Ovary (tissue), 10 donors: ENCODE measurements around the gene HUWE1. TPM values are rescaled to one million over a fixed set of nuclear protein-coding genes. Genes with fewer than 3 reads are reported as not detected.
A peak's percentile ranks its signal among the peaks of the same experiment; 100 is the strongest.

ENCODE experiments used
- DNase-seq, 5 donors: peaks; one replicate each; pipeline ENCODE4 v3.0.0-alpha.2; 2019 to 2020
- H3K27ac ChIP-seq, 2 donors: fragments of 200-600 bp; one replicate each; pipeline versions ENCODE4 v1.5.1 to v1.8.0; 2019 to 2022
- H3K27me3 ChIP-seq: fragments of 200-600 bp; one replicate; pipeline ENCODE4 v1.8.0; 2022
- H3K36me3 ChIP-seq: fragments of 200-600 bp; sonication (generic); one replicate; pipeline ENCODE4 v1.5.1; 2019
- H3K4me1 ChIP-seq: one replicate; pipeline ENCODE4 v1.8.1; 2013; ENCODE audit warnings: mild to moderate bottlenecking, moderate library complexity; ENCODE audit not compliant: insufficient read depth
- H3K4me3 ChIP-seq: fragments of 200-600 bp; sonication (generic); one replicate; pipeline ENCODE4 v1.5.1; 2017
- H3K9me3 ChIP-seq, 2 donors: fragments of 200-600 bp in 1 of 2; sonication (generic) in 1 of 2; one replicate each; pipeline versions ENCODE4 v1.5.1 to v1.8.1; 2013 to 2019; ENCODE audit warnings: mild to moderate bottlenecking in 1 of 2, moderate library complexity in 1 of 2
- EP300 ChIP-seq: sonication (generic); formaldehyde crosslinking; IDR thresholded peaks from one replicate; pipeline ENCODE4 v1.6.1; 2017; ENCODE audit warnings: antibody characterized with exemption
- POLR2A ChIP-seq: fragments of 450-650 bp; IDR thresholded peaks from one replicate; pipeline ENCODE4 v1.6.1; 2017; ENCODE audit warnings: antibody characterized with exemption, mild to moderate bottlenecking, moderate library complexity
- WGBS, 3 donors: extraction: QIAGEN DNeasy Blood & Tissue Kit in 1 of 3; methylation state at CpG; one replicate each; pipeline versions ENCODE4 v1.1.5 to v1.1.7; 2013 to 2017; 5-methylcytosine and 5-hydroxymethylcytosine counted together
- intact Hi-C, 4 donors: fragments of 100-400 bp; cut with DNase I; formaldehyde crosslinking; loops; one replicate each; pipeline versions ENCODE4 v1.11.0 to v1.15.1; 2022 to 2023
- long read RNA-seq, 3 donors: library from polyadenylated mRNA in 2 of 3; unstranded in 2 of 3; transcript quantifications; one replicate each; pipeline ENCODE4 v2.0.0 and lab custom pipeline, GENCODE V29; 2021 to 2026
- polyA plus RNA-seq, 2 donors: library from polyadenylated mRNA; stranded (reverse); fragments of 200-250 nt in 1 of 2; fragments of 350-450 nt in 1 of 2; fragmentation: Illumina TruSeq in 1 of 2; extraction: RNeasy Lipid Tissue Mini Kit (QIAGEN cat#74804) in 1 of 2; gene quantifications; one replicate each; pipeline ENCODE4 v1.2.3, GENCODE V29; 2013 to 2014
- total RNA-seq, 7 donors: library from RNA; depleted of rRNA in 2 of 7; stranded (reverse); fragments of >200 nt in 2 of 7; fragmentation: NEBNext Ultra II Directional in 3 of 7; extraction: Animal tissue kit (Norgen Biotek cat#: 25700) in 3 of 7; gene quantifications; one replicate each; pipeline versions ENCODE4 v1.1.0 to v1.2.4, GENCODE V29; 2016 to 2023
- TF ChIP-seq, protein P1 (sequence below), 3 donors: fragments of 450-650 bp in 2 of 3; fragments of 200-600 bp in 1 of 3; IDR thresholded peaks; one replicate each; pipeline versions ENCODE4 v1.5.1 to v1.8.0; 2016 to 2022; ENCODE audit warnings: antibody characterized with exemption in 3 of 3, mild to moderate bottlenecking in 1 of 3
- donor health status: DM: no; HTN: no; CAD: no; lungs with moderate emphysema.
- donor health status: DM: no; HTN: no; CAD: no.
- donor health status: Bipolar disorder and iron deficiency.
- donor health status: DM: yes; HTN: yes; CAD: no.
- donor health status: DM: no; HTN: no; CAD: no.
- donor health status: DM: yes; HTN: yes; CAD: no.

The HUWE1 gene, protein sequence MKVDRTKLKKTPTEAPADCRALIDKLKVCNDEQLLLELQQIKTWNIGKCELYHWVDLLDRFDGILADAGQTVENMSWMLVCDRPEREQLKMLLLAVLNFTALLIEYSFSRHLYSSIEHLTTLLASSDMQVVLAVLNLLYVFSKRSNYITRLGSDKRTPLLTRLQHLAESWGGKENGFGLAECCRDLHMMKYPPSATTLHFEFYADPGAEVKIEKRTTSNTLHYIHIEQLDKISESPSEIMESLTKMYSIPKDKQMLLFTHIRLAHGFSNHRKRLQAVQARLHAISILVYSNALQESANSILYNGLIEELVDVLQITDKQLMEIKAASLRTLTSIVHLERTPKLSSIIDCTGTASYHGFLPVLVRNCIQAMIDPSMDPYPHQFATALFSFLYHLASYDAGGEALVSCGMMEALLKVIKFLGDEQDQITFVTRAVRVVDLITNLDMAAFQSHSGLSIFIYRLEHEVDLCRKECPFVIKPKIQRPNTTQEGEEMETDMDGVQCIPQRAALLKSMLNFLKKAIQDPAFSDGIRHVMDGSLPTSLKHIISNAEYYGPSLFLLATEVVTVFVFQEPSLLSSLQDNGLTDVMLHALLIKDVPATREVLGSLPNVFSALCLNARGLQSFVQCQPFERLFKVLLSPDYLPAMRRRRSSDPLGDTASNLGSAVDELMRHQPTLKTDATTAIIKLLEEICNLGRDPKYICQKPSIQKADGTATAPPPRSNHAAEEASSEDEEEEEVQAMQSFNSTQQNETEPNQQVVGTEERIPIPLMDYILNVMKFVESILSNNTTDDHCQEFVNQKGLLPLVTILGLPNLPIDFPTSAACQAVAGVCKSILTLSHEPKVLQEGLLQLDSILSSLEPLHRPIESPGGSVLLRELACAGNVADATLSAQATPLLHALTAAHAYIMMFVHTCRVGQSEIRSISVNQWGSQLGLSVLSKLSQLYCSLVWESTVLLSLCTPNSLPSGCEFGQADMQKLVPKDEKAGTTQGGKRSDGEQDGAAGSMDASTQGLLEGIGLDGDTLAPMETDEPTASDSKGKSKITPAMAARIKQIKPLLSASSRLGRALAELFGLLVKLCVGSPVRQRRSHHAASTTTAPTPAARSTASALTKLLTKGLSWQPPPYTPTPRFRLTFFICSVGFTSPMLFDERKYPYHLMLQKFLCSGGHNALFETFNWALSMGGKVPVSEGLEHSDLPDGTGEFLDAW (N-terminal part only)
- total RNA-seq: 100 to 1,000 TPM in 5 of 7 donors, 10 to 100 TPM in 2; 61.5 to 198 (median 188) TPM
- polyA plus RNA-seq: 100 to 1,000 TPM in 1 of 2 donors, 10 to 100 TPM in 1; 58.2 to 189 TPM
- long read RNA-seq, donor 1, full-length matches to known transcripts: 1 of 57 reads
- long read RNA-seq, donor 1, partial matches to known transcripts: 51 of 57 reads
- long read RNA-seq, donor 1, other reads (novel, unspliced or antisense): 5 of 57 reads
- long read RNA-seq, donor 2, partial matches to known transcripts: 100 of 100 reads
- long read RNA-seq, donor 2, other reads (novel, unspliced or antisense): 0 of 100 reads
- long read RNA-seq, donor 3, full-length matches to known transcripts: 1 of 106 reads
- long read RNA-seq, donor 3, partial matches to known transcripts: 96 of 106 reads
- long read RNA-seq, donor 3, other reads (novel, unspliced or antisense): 9 of 106 reads

DNA sequence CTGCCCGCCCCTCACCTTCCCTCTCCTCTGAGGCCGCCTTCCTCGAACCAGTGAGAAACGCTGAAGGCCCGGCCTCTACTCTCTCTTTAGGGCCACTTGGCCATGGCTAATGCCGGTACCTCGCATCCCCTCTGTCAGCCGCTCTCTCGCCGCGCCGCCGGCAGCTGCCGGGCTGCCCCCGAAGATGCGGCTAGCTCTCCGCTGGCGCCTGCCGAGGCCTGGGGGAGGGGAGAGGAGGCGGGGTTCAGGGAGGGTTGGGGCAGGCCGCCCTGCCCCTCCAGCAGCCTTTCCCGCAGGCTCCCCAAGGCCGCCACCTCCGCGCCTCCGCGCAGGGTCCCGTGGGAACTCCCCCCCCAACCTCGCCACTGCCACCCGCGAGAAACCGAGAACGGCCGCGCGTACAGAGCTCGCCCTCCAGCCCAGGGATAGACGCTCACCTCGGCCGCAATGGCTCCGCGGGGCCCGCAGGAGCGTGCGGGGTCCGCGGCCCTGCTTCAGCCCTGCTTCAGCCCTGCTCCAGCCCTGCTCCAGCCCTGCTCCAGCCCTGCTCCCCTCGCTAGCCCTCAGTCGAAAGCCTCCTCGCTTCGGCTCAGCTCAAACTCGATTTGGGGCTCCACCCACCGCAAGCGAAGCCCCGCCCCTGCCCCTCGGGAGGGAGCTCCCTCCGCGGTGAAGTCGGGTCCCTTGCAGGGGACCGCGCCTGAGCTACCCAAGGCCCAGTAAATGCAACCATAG is at the start of gene HUWE1:
Gene HUWE1, minus strand, starts transcription at position 569 of the 735 bp plus-strand sequence. CDS start 32,612 bp downstream, outside the sequence.
- H3K27me3 ChIP-seq: no peaks in the 10 kb centered on the region
- no peaks in the 10 kb centered on the region for H3K36me3 ChIP-seq

DNA sequence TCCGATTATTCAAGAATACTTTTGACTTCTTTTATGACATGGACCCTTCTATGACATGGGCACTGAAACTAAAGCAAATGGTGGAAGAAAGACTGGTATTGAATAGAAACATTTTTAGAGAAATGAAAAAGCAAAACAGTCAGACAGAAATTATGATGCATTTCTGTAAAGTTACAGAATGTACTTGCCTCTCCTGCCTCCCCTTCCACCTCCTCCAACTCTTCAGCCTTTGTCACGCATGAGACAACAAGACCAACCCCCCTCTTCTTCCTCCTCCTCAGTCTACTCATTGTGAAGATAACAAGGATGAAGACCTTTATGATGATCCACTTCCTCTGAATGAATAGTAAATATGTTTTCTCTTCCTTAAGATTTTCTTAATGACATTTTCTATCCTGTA is 46.3 kb upstream of the HUWE1 start:
- Histone ChIP-seq H3K27me3 (no peaks in the 10 kb centered on the region), H3K4me1 (no peaks in the 10 kb centered on the region), H3K4me3 (no peak overlapping the region), H3K27ac (no peak overlapping the region), H3K9me3 (no peaks in the 10 kb centered on the region), H3K36me3 (no peaks in the 10 kb centered on the region)
- TF ChIP-seq EP300 (no peak), POLR2A (no peak)
- TF ChIP-seq, protein P1, sequence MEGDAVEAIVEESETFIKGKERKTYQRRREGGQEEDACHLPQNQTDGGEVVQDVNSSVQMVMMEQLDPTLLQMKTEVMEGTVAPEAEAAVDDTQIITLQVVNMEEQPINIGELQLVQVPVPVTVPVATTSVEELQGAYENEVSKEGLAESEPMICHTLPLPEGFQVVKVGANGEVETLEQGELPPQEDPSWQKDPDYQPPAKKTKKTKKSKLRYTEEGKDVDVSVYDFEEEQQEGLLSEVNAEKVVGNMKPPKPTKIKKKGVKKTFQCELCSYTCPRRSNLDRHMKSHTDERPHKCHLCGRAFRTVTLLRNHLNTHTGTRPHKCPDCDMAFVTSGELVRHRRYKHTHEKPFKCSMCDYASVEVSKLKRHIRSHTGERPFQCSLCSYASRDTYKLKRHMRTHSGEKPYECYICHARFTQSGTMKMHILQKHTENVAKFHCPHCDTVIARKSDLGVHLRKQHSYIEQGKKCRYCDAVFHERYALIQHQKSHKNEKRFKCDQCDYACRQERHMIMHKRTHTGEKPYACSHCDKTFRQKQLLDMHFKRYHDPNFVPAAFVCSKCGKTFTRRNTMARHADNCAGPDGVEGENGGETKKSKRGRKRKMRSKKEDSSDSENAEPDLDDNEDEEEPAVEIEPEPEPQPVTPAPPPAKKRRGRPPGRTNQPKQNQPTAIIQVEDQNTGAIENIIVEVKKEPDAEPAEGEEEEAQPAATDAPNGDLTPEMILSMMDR (IDR thresholded peaks at IDR 0.05): no peak
- intact Hi-C loops: no loop called here
- 64 to 71% (median 68%) methylated on average over 2 of the region's 2 CpGs for WGBS, 3 donors
- no peak for DNase-seq

More for the DNA sequence above, at the start of gene HUWE1:
- WGBS, 3 donors: 21 to 42% (median 30%) methylated on average over 47 to 61 of the region's 61 CpGs
- H3K27ac ChIP-seq: peak within 1 kb of the TSS; percentile 83 to 85
- H3K9me3 ChIP-seq: no peaks in the 10 kb centered on the region
- peak within 1 kb of the TSS; percentile 55 for H3K4me3 ChIP-seq
- peak; percentile 79 to 86 (median 85) for DNase-seq
- no peaks in the 10 kb centered on the region for H3K4me1 ChIP-seq
- intact Hi-C loops: no loop called here
- TF ChIP-seq, protein P1 (IDR thresholded peaks at IDR 0.05): no peak
- peak; percentile 18 for TF ChIP-seq POLR2A

DNA sequence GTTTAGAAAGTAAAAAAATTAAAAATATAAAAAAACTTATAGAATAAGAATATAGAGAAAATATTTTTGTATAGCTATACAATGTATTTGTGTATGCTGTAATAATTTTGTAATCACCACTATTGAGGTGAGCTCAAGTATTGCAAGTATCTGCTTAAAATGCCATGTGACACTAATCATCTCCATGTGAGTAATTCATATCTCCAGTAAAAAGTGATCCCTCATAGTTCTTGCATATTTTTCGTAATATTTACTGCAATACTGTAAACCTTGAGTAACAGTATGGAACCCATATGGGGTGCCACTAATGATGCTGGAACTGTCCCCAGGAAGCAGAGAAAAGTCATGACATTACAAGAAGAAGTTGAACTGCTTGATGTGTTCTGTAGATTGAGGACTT is 43.2 kb upstream of the HUWE1 start:
- DNase-seq: no peak

More for the DNA sequence above, 43.2 kb upstream of the HUWE1 start:
- Histone ChIP-seq H3K4me1 (no peaks in the 10 kb centered on the region), H3K36me3 (no peaks in the 10 kb centered on the region), H3K27ac (no peak overlapping the region), H3K27me3 (no peaks in the 10 kb centered on the region), H3K4me3 (no peak overlapping the region), H3K9me3 (peaks cover 0 to 2% of the 10 kb centered on the region in 2 donors)
- 0 to 2% (median 0%) methylated on average over 1 of the region's 1 CpG for whole genome bisulfite sequencing, 3 donors
- TF ChIP-seq EP300: no peak
- TF ChIP-seq POLR2A: no peak
- TF ChIP-seq, protein P1 (IDR thresholded peaks at IDR 0.05): no peak
- intact Hi-C loops: no loop called here
